Measurements from ENCODE around the gene LILRB1.
"Not testable (repeated sequence)": the region's sequence is repeated elsewhere in the genome, so short reads cannot be mapped to it uniquely, and the experiment has no call there.

The LILRB1 gene

GRCh38 chr19:54662730-54663129 is 32.4 kb downstream of the LILRB1 start, which contains the start of gene LILRB4:
Gene LILRB4, plus strand, starts transcription at chr19:54662985. Its CDS starts 49 bp downstream, at chr19:54663034.
- DNase-seq (ENCODE audit: low spot score): peak; percentile 58

- DNase-seq (ENCODE audit: low spot score): no peak
Measured at GRCh38 chr19:54665530-54665929, 35.2 kb downstream of the LILRB1 start.

- no peak for DNase-seq (ENCODE audit: low spot score)
Measured at GRCh38 chr19:54667217-54667616, 36.9 kb downstream of the LILRB1 start.

- DNase-seq (ENCODE audit: low spot score): no peak
Measured at GRCh38 chr19:54668353-54668752, 38.1 kb downstream of the LILRB1 start.

- DNase-seq (ENCODE audit: low spot score): peak; percentile 26
Measured at GRCh38 chr19:54670576-54671357, 40.5 kb downstream of the LILRB1 start.

- peak; percentile 56 for DNase-seq (ENCODE audit: low spot score)
Measured at GRCh38 chr19:54673222-54673621, 42.9 kb downstream of the LILRB1 start.

- DNase-seq (ENCODE audit: low spot score): no peak
Measured at GRCh38 chr19:54674021-54674617, 43.8 kb downstream of the LILRB1 start.

- peak; percentile 33 for DNase-seq (ENCODE audit: low spot score)
Measured at GRCh38 chr19:54676210-54676834, 46.0 kb downstream of the LILRB1 start.

- DNase-seq (ENCODE audit: low spot score): no peak
Measured at GRCh38 chr19:54677217-54677616, 46.9 kb downstream of the LILRB1 start.

- not testable (repeated sequence) for DNase-seq (ENCODE audit: low spot score)
Measured at GRCh38 chr19:54681596-54681995, 51.3 kb downstream of the LILRB1 start.

- no peak for DNase-seq (ENCODE audit: low spot score)
Measured at GRCh38 chr19:54682306-54682856, 52.1 kb downstream of the LILRB1 start.

GRCh38 chr19:54684527-54684926 is 54.2 kb downstream of the LILRB1 start:
- peak; percentile 10 for DNase-seq (ENCODE audit: low spot score)
